Body of pancreas (tissue), 4 donors: Measurements from ENCODE around the gene TBL1X. TPM values are rescaled to one million over a fixed set of nuclear protein-coding genes. Genes with fewer than 3 reads are reported as not detected.
"Not testable (repeated sequence)": the region's sequence is repeated elsewhere in the genome, so short reads cannot be mapped to it uniquely, and the experiment has no call there.

Source experiments
- ATAC-seq: fragments of 150-250 bp; one replicate; pipeline ENCODE4 v1.9.1; 2016
- DNase-seq, 4 donors: peaks; one replicate each; pipeline ENCODE4 v3.0.0-alpha.2; 2019
- H3K27ac ChIP-seq, 4 donors: fragments of 200-600 bp; sonication (generic); 1 replicate in 3 of 4; 2 replicates in 1 of 4; pipeline versions ENCODE4 v1.5.1 to v1.6.1; 2016 to 2019; ENCODE audit warnings: mild to moderate bottlenecking in 1 of 4, mixed read lengths in 1 of 4, moderate library complexity in 1 of 4
- H3K27me3 ChIP-seq, 2 donors: fragments of 200-600 bp; sonication (generic); one replicate each; pipeline ENCODE4 v1.6.0; 2016; ENCODE audit warnings: mild to moderate bottlenecking in 1 of 2
- H3K36me3 ChIP-seq, 2 donors: fragments of 200-600 bp; sonication (generic); replicated peaks in 1 of 2; 2 replicates each; pipeline ENCODE4 v1.5.1; 2016; ENCODE audit warnings: low read depth in 2 of 2; ENCODE audit not compliant: insufficient read depth in 1 of 2
- H3K4me1 ChIP-seq: fragments of 200-600 bp; sonication (generic); one replicate; pipeline ENCODE4 v1.6.0; 2016
- H3K4me3 ChIP-seq, 2 donors: fragments of 200-600 bp; sonication (generic); 1 replicate in 1 of 2; 2 replicates in 1 of 2; pipeline ENCODE4 v1.5.1; 2016 to 2019
- H3K9me3 ChIP-seq, 3 donors: fragments of 200-600 bp; sonication (generic); 1 replicate in 2 of 3; 2 replicates in 1 of 3; pipeline ENCODE4 v1.5.1; 2016
- POLR2A ChIP-seq, 3 donors: fragments of 450-650 bp; IDR thresholded peaks; one replicate each; pipeline ENCODE4 v1.6.1; 2016; ENCODE audit warnings: antibody characterized with exemption in 3 of 3, mild to moderate bottlenecking in 2 of 3
- WGBS, 2 donors: methylation state at CpG; one replicate each; pipeline ENCODE4 v1.1.5; 2017; 5-methylcytosine and 5-hydroxymethylcytosine counted together
- intact Hi-C: fragments of 100-400 bp; cut with DNase I; formaldehyde crosslinking; loops from one replicate; pipeline ENCODE4 v1.15.1; 2023
- total RNA-seq, 2 donors: library from RNA; depleted of rRNA; stranded (reverse); fragments of >200 nt; gene quantifications; one replicate each; pipeline ENCODE4 v1.1.0, GENCODE V29; 2016
- TF ChIP-seq, protein P1 (sequence below), 7 experiments: fragments of 450-650 bp in 4 of 7; fragments of 200-600 bp in 3 of 7; sonication (generic) in 3 of 7; IDR thresholded peaks; one replicate each; pipeline ENCODE4 v1.5.1; 2016 to 2019; ENCODE audit warnings: antibody characterized with exemption in 7 of 7

The TBL1X gene
- total RNA-seq, 2 donors from 2014 or later = 7.9 to 16.3 TPM

DNA sequence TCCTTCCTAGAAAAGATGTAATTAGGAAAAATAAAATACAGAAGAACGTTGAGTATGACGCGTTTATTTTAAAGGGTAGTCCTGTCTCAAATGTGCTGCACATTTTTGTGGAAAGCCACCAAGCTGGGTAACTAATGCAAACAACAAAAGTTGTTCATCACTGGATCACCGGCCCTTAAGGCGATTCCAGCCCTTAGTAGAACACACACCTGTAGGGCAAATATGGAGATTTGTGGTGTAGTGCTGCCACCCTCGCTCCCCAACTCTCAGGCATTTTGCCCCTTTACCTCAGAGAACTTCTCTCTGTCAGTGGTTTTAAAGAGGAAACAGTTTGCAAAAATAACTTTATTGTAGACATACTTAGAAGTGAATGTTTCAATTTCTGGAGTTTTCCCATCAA lies 1.9 kb downstream of the TBL1X start:
- no peaks in the 10 kb centered on the region for H3K9me3 ChIP-seq
- no peaks in the 10 kb centered on the region for H3K27me3 ChIP-seq
- intact Hi-C loops = no loop called here
- no peak for TF ChIP-seq POLR2A (IDR thresholded peaks at IDR 0.05)
- TF ChIP-seq, protein P1, sequence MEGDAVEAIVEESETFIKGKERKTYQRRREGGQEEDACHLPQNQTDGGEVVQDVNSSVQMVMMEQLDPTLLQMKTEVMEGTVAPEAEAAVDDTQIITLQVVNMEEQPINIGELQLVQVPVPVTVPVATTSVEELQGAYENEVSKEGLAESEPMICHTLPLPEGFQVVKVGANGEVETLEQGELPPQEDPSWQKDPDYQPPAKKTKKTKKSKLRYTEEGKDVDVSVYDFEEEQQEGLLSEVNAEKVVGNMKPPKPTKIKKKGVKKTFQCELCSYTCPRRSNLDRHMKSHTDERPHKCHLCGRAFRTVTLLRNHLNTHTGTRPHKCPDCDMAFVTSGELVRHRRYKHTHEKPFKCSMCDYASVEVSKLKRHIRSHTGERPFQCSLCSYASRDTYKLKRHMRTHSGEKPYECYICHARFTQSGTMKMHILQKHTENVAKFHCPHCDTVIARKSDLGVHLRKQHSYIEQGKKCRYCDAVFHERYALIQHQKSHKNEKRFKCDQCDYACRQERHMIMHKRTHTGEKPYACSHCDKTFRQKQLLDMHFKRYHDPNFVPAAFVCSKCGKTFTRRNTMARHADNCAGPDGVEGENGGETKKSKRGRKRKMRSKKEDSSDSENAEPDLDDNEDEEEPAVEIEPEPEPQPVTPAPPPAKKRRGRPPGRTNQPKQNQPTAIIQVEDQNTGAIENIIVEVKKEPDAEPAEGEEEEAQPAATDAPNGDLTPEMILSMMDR (IDR thresholded peaks at IDR 0.05) = no peak
- peaks cover 40% of the 10 kb centered on the region for H3K4me1 ChIP-seq
- ATAC-seq (no peak), DNase-seq (no peak)
- no peak overlapping the region for H3K27ac ChIP-seq
- 50 to 61% methylated on average over 4 to 6 of the region's 6 CpGs for WGBS, 2 donors
- no peak overlapping the region for H3K4me3 ChIP-seq
- H3K36me3 ChIP-seq = no peaks in the 10 kb centered on the region

DNA sequence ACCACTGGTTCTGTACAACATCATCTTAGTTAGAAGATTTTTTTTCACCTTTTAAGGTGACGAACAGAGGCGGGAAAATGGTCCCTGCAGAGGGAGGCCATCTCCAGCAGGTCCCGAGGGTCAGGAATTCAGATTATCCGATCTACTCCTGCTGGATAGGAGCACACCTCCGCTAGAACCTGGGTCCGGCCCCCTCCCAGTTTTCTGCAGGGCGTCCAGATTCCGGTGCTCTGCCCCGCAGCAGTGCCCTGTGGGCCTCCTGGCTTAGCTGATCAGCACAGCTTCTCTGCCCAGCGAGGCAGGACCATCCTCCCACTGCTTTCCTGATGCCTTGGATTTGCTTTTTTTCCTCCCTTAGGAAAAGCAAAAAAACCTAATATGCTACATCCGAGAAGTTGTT lies 2.3 kb downstream of the TBL1X start:
- no peaks in the 10 kb centered on the region for H3K36me3 ChIP-seq
- H3K4me1 ChIP-seq = peaks cover 40% of the 10 kb centered on the region
- ATAC-seq = no peak
- no peak overlapping the region for H3K4me3 ChIP-seq
- 61 to 78% methylated on average over 11 of the region's 11 CpGs for WGBS, 2 donors
- H3K27me3 ChIP-seq = no peaks in the 10 kb centered on the region
- no peaks in the 10 kb centered on the region for H3K9me3 ChIP-seq
- DNase-seq = no peak
- intact Hi-C loops = no loop called here
- H3K27ac ChIP-seq = no peak overlapping the region
- TF ChIP-seq, protein P1 (IDR thresholded peaks at IDR 0.05) = no peak
- no peak for TF ChIP-seq POLR2A (IDR thresholded peaks at IDR 0.05)

GRCh38 chrX:9467751-9468150 lies 2.9 kb downstream of the TBL1X start:
- H3K9me3 ChIP-seq = no peaks in the 10 kb centered on the region
- no peak for TF ChIP-seq POLR2A (IDR thresholded peaks at IDR 0.05)
- TF ChIP-seq, protein P1 (IDR thresholded peaks at IDR 0.05) = no peak
- 36 to 49% methylated on average over 3 to 11 of the region's 11 CpGs for WGBS, 2 donors
- intact Hi-C loops = no loop called here
- no peaks in the 10 kb centered on the region for H3K27me3 ChIP-seq
- no peaks in the 10 kb centered on the region for H3K36me3 ChIP-seq
- peaks cover 35% of the 10 kb centered on the region for H3K4me1 ChIP-seq
- ATAC-seq (no peak), DNase-seq (no peak)
- H3K4me3 ChIP-seq = no peak overlapping the region
- no peak overlapping the region for H3K27ac ChIP-seq

DNA sequence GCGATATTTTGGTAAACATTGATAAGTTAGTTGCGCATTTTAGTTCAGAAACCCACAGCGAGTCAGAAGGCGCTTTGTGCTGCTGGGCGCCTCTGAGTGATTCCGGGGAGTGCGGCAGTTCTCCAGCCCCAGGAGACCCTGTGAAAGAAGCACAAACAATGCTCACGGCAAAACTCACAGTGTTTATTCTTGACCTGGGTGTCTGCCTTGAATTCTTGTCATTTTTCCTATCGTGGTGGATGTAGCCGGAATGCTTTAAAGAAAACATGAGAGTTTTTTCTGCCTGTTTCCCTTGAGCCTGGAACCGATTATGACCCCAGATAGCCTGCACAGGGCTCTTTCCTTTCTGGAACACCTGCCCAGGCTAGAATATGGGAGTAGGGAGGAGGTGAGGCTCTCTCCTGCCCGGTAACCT lies 6.7 kb downstream of the TBL1X start:
- Histone ChIP-seq H3K4me1 (peaks cover 13% of the 10 kb centered on the region), H3K4me3 (no peak overlapping the region), H3K9me3 (no peaks in the 10 kb centered on the region), H3K36me3 (no peaks in the 10 kb centered on the region), H3K27me3 (no peaks in the 10 kb centered on the region), H3K27ac (no peak overlapping the region)
- no peak for TF ChIP-seq POLR2A (IDR thresholded peaks at IDR 0.05)
- TF ChIP-seq, protein P1 (IDR thresholded peaks at IDR 0.05) = no peak
- intact Hi-C loops = no loop called here
- WGBS, 2 donors = 17 to 19% methylated on average over 10 to 11 of the region's 12 CpGs
- DNase-seq (no peak), ATAC-seq (no peak)

DNA sequence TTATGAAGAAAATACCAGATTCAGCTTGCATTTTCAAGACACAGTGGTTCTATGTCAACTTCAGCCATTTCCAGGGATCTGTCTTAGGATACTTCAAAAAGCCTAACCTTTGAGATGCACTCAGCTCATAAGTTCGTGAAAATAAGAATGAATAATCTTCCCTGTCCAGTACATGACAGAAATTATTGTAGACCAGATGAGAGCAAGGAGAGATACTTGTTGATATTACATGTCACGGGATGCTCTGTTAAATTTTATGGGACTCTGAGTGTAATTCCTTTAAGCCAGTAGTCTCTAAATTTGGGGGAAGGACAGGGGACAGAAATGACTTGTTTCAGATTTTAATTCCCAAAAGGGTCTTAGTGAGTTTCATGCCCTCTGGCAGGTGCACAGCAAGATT lies 8.8 kb downstream of the TBL1X start:
- H3K9me3 ChIP-seq = no peaks in the 10 kb centered on the region
- DNase-seq (no peak), ATAC-seq (no peak)
- H3K4me1 ChIP-seq = peaks cover 10% of the 10 kb centered on the region
- no peaks in the 10 kb centered on the region for H3K36me3 ChIP-seq
- 92 to 95% methylated on average over 2 of the region's 2 CpGs for WGBS, 2 donors
- TF ChIP-seq POLR2A (IDR thresholded peaks at IDR 0.05) = no peak
- TF ChIP-seq, protein P1 (IDR thresholded peaks at IDR 0.05) = no peak
- intact Hi-C loops = no loop called here
- no peaks in the 10 kb centered on the region for H3K27me3 ChIP-seq
- H3K27ac ChIP-seq = no peak overlapping the region
- no peak overlapping the region for H3K4me3 ChIP-seq

DNA sequence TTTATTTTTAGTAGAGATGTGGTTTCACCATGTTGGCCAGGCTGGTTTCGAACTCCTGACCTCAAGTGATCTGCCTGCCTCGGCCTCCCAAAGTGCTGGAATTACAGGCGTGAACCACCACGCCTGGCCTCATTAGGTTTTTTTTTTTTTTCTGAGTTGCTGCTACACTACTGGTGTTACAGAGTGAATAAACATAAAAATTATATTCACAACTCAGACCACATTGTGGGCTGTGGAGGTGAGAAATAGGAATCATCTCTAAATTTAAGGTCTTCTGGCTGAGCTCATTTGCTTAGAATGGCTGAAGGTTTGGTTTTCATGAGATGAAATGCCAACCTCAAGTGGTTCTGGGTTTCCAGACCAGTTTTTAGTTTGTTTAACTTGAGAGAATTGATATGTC lies 10.6 kb downstream of the TBL1X start:
- ATAC-seq, intact Hi-C loops, H3K27ac ChIP-seq, H3K4me1 ChIP-seq, H3K4me3 ChIP-seq, H3K9me3 ChIP-seq, H3K36me3 ChIP-seq, H3K27me3 ChIP-seq, DNase-seq: not testable (repeated sequence)
- 86 to 91% methylated on average over 4 of the region's 4 CpGs for WGBS, 2 donors
